HepG2 (cell line): Measurements from ENCODE around the gene PNO1. TPM values are rescaled to one million over a fixed set of nuclear protein-coding genes. Genes with fewer than 3 reads are reported as not detected.
A peak's percentile ranks its signal among the peaks of the same experiment; 100 is the strongest.

Experiments
- FOXO4 ChIP-seq: sonication (generic); formaldehyde crosslinking; conservative IDR thresholded peaks from 2 replicates; pipeline ENCODE4 v1.8.1; 2023; ENCODE audit warnings: missing genetic modification reagents
- KIAA2018 ChIP-seq: sonication (generic); formaldehyde crosslinking; IDR thresholded peaks from 2 replicates; pipeline ENCODE4 v1.5.0; 2020; ENCODE audit warnings: mild to moderate bottlenecking, missing genetic modification reagents, borderline replicate concordance
- NRL ChIP-seq: sonication (generic); formaldehyde crosslinking; IDR thresholded peaks from 2 replicates; pipeline ENCODE4 v1.5.0; 2020; ENCODE audit warnings: missing genetic modification reagents, mild to moderate bottlenecking, moderate library complexity, borderline replicate concordance
- POLR2A ChIP-seq, 2 experiments: IDR thresholded peaks; 2 replicates each; pipeline ENCODE4 v1.6.1; 2011; ENCODE audit warnings: low read depth in 2 of 2, low read length in 2 of 2, mild to moderate bottlenecking in 1 of 2, moderate library complexity in 1 of 2; ENCODE audit not compliant: insufficient read depth in 1 of 2
- RNF2 ChIP-seq: fragments of 450-650 bp; conservative IDR thresholded peaks from 2 replicates; pipeline ENCODE4 v1.6.1; 2016; ENCODE audit warnings: low read depth
- RXRA ChIP-seq: sonication (generic); formaldehyde crosslinking; IDR thresholded peaks from 2 replicates; pipeline ENCODE4 v1.5.1; 2020; ENCODE audit warnings: missing genetic modification reagents
- TFE3 ChIP-seq: IDR thresholded peaks from 2 replicates; pipeline ENCODE4 v1.6.1; 2016
- ZNF180 ChIP-seq: sonication (generic); formaldehyde crosslinking; IDR thresholded peaks from 2 replicates; pipeline ENCODE4 v1.4.0; 2020; ENCODE audit warnings: low read depth, missing genetic modification reagents, borderline replicate concordance
- ZNF30 ChIP-seq: sonication (generic); formaldehyde crosslinking; IDR thresholded peaks from 2 replicates; pipeline ENCODE4 v1.5.0; 2020; ENCODE audit warnings: mild to moderate bottlenecking, missing genetic modification reagents
- ZNF670 ChIP-seq: sonication (generic); formaldehyde crosslinking; IDR thresholded peaks from 2 replicates; pipeline ENCODE4 v1.8.0; 2022; ENCODE audit warnings: mild to moderate bottlenecking, missing genetic modification reagents, borderline replicate concordance
- ZNF674 ChIP-seq: sonication (generic); formaldehyde crosslinking; IDR thresholded peaks from 2 replicates; pipeline ENCODE4 v1.5.0; 2020; ENCODE audit warnings: low read depth, mild to moderate bottlenecking, missing genetic modification reagents
- ZNF713 ChIP-seq: sonication (generic); formaldehyde crosslinking; IDR thresholded peaks from 2 replicates; pipeline ENCODE4 v1.4.0; 2020; ENCODE audit warnings: mild to moderate bottlenecking, missing genetic modification reagents
- ZZZ3 ChIP-seq: sonication (generic); formaldehyde crosslinking; IDR thresholded peaks from 2 replicates; pipeline ENCODE4 v1.4.0; 2020; ENCODE audit warnings: missing genetic modification reagents, mild to moderate bottlenecking, borderline replicate concordance
- polyA plus RNA-seq, 8 experiments: library from polyadenylated mRNA; depleted of rRNA in 3 of 8; stranded (reverse) in 7 of 8; unstranded in 1 of 8; fragments of >200 nt; fragmentation: Illumina TruSeq in 4 of 8; extraction: Trizol in 4 of 8; gene quantifications; 2 replicates each; pipeline versions ENCODE4 v1.2.1 to v1.2.3, GENCODE V29; 2011 to 2016; ENCODE audit warnings: low read depth in 4 of 8, missing spikeins in 1 of 8, mixed read lengths in 1 of 8; ENCODE audit not compliant: insufficient read depth in 1 of 8
- total RNA-seq, 5 experiments: library from RNA; depleted of rRNA; stranded (reverse); fragments of >200 nt; fragmentation: Illumina TruSeq; extraction: Trizol; gene quantifications; 2 replicates each; pipeline ENCODE4 v1.2.3, GENCODE V29; 2016; ENCODE audit warnings: low read depth in 1 of 5
- TF ChIP-seq, protein P1 (sequence below): sonication (generic); formaldehyde crosslinking; IDR thresholded peaks from 2 replicates; pipeline ENCODE4 v1.5.1; 2020; ENCODE audit warnings: missing genetic modification reagents, mild to moderate bottlenecking, borderline replicate concordance

The PNO1 gene
- total and polyA plus RNA-seq, 2 of the 13 experiments (the other 11 are each of a cell fraction or from before 2014, with no cell fraction given): 12.8 to 48.5 TPM

DNA sequence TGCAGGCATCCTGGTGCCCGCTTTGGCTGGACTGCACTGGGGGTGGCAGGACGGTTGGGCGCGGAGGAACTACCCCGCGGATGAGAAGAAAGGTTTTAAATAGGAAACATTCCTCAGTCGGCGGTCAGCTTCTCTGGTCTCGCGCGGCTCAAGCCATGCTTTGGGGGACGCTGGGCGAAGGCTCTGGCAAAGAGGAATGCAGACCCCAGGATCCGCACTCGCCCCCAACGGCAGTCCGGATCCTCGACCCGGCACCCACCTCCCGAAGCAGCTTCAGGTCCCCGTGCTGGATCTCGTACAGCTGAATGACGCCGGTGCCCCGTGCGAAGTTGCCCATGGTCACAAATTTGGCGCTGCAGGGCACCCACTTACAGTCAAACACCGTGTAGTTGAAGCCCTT lies 686 bp upstream of the PNO1 start (continued):
- TF ChIP-seq FOXO4: 0 out of 2 replicates have a peak, but pooled peaks have one; percentile 60
- TF ChIP-seq, protein P1, sequence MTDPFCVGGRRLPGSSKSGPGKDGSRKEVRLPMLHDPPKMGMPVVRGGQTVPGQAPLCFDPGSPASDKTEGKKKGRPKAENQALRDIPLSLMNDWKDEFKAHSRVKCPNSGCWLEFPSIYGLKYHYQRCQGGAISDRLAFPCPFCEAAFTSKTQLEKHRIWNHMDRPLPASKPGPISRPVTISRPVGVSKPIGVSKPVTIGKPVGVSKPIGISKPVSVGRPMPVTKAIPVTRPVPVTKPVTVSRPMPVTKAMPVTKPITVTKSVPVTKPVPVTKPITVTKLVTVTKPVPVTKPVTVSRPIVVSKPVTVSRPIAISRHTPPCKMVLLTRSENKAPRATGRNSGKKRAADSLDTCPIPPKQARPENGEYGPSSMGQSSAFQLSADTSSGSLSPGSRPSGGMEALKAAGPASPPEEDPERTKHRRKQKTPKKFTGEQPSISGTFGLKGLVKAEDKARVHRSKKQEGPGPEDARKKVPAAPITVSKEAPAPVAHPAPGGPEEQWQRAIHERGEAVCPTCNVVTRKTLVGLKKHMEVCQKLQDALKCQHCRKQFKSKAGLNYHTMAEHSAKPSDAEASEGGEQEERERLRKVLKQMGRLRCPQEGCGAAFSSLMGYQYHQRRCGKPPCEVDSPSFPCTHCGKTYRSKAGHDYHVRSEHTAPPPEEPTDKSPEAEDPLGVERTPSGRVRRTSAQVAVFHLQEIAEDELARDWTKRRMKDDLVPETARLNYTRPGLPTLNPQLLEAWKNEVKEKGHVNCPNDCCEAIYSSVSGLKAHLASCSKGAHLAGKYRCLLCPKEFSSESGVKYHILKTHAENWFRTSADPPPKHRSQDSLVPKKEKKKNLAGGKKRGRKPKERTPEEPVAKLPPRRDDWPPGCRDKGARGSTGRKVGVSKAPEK (CRISPR knock-in tag): 0 out of 2 replicates have a peak, but pooled peaks have one; percentile 58
- TF ChIP-seq ZNF30 (CRISPR knock-in tag): peak; percentile 52; the same call in 1 of the 2 replicates
- TF ChIP-seq ZZZ3 (CRISPR knock-in tag): no peak
- no peak for TF ChIP-seq ZNF674 (CRISPR knock-in tag)
- TF ChIP-seq POLR2A (IDR thresholded peaks at IDR 0.05; ENCODE audit: insufficient read depth in 1 of 2, low read depth in 2 of 2, low read length in 2 of 2): peak in 1 of 2 experiments; percentile 2; a peak in 1 of 4 replicates
- peak; percentile 73 for TF ChIP-seq NRL (CRISPR knock-in tag)
- no peak for TF ChIP-seq ZNF180
- TF ChIP-seq ZNF713: 0 out of 2 replicates have a peak, but pooled peaks have one; percentile 18
- 0 out of 2 replicates have a peak, but pooled peaks have one; percentile 9 for TF ChIP-seq KIAA2018
- 0 out of 2 replicates have a peak, but pooled peaks have one; percentile 38 for TF ChIP-seq RXRA (CRISPR knock-in tag)
- TF ChIP-seq ZNF670 (CRISPR knock-in tag): 0 out of 2 replicates have a peak, but pooled peaks have one; percentile 13
- TF ChIP-seq RNF2: 0 out of 2 replicates have a peak, but pooled peaks have one; percentile 74
- TF ChIP-seq TFE3: no peak
